ENCODE results near the gene ID1. TPM values are rescaled to one million over a fixed set of nuclear protein-coding genes. Genes with fewer than 3 reads are reported as not detected.
A peak's percentile ranks its signal among the peaks of the same experiment; 100 is the strongest.

The ID1 gene
- total and polyA plus RNA-seq, 2 of the 13 experiments (the other 11 are each of a cell fraction or from before 2014, with no cell fraction given), result 320 to 419 TPM

- TF ChIP-seq ZBTB33 (CRISPR knock-in tag; IDR thresholded peaks at IDR 0.05) (peak; percentile 54; the same call in 1 of the 2 replicates), ZNF772 (CRISPR knock-in tag; IDR thresholded peaks at IDR 0.05) (no peak), FOXC1 (CRISPR knock-in tag; IDR thresholded peaks at IDR 0.05; ENCODE audit: borderline replicate concordance) (peak; percentile 19; the same call in 1 of the 2 replicates), FOXA3 (CRISPR knock-in tag; IDR thresholded peaks at IDR 0.05) (peak; percentile 48; the same call in 1 of the 2 replicates), CEBPB (IDR thresholded peaks at IDR 0.05; ENCODE audit: borderline replicate concordance, low read depth, low read length) (0 out of 2 replicates have a peak, but pooled peaks have one; percentile 6), TRAFD1 (CRISPR knock-in tag; IDR thresholded peaks at IDR 0.05; ENCODE audit: borderline replicate concordance) (0 out of 2 replicates have a peak, but pooled peaks have one; percentile 16), MLX (CRISPR knock-in tag; IDR thresholded peaks at IDR 0.05) (peak; percentile 73), SMAD1 (CRISPR knock-in tag; IDR thresholded peaks at IDR 0.05; ENCODE audit: borderline replicate concordance, low read depth) (0 out of 2 replicates have a peak, but pooled peaks have one; percentile 87), RAD51 (IDR thresholded peaks at IDR 0.05; ENCODE audit: borderline replicate concordance) (peak; percentile 89), HINFP (CRISPR knock-in tag; IDR thresholded peaks at IDR 0.05; ENCODE audit: low read depth) (peak; percentile 42; the same call in 1 of the 2 replicates), STAG1 (CRISPR knock-in tag; IDR thresholded peaks at IDR 0.05) (no peak), HNRNPUL1 (IDR thresholded peaks at IDR 0.05; ENCODE audit: low read depth, low read length) (no peak), SOX13 (IDR thresholded peaks at IDR 0.05) (no peak), SOX13 (CRISPR knock-in tag; conservative IDR thresholded peaks at IDR 0.05 in 1 of 2, IDR thresholded peaks at IDR 0.05 in 1 of 2) (peak in 1 of 2 experiments; percentile 70; a peak in 2 of 4 replicates), ZNF770 (CRISPR knock-in tag; IDR thresholded peaks at IDR 0.05) (peak; percentile 12; the same call in 1 of the 2 replicates), NCOR1 (IDR thresholded peaks at IDR 0.05; ENCODE audit: borderline replicate concordance, low read length) (peak; percentile 65), ZNF749 (CRISPR knock-in tag; IDR thresholded peaks at IDR 0.05; ENCODE audit: borderline replicate concordance) (0 out of 2 replicates have a peak, but pooled peaks have one; percentile 52)
These were observed 9.3 kb upstream of the ID1 start (continued) for GRCh38 chr20:31595654-31596411.

Measured in HepG2 (cell line).